Endothelial cell (in vitro differentiated cells): Measurements from ENCODE around the gene SLC1A7. TPM values are rescaled to one million over a fixed set of nuclear protein-coding genes. Genes with fewer than 3 reads are reported as not detected.

Source experiments
- DNase-seq: peaks from one replicate; pipeline ENCODE4 v3.0.0; 2021; ENCODE audit warnings: low spot score
- H3K27ac Mint-ChIP-seq: one replicate; pipeline ENCODE4 v1.8.0; 2021; ENCODE audit warnings: mixed read lengths, inconsistent platforms; ENCODE audit not compliant: unreplicated experiment
- H3K27me3 Mint-ChIP-seq: one replicate; pipeline ENCODE4 v1.8.0; 2021; ENCODE audit warnings: mild to moderate bottlenecking, moderate library complexity, mixed read lengths, inconsistent platforms; ENCODE audit not compliant: unreplicated experiment
- H3K36me3 Mint-ChIP-seq: one replicate; pipeline ENCODE4 v1.8.0; 2021; ENCODE audit warnings: mild to moderate bottlenecking, low read depth, mixed read lengths, inconsistent platforms; ENCODE audit not compliant: unreplicated experiment
- H3K4me1 Mint-ChIP-seq: one replicate; pipeline ENCODE4 v1.8.0; 2021; ENCODE audit warnings: mild to moderate bottlenecking, mixed read lengths, inconsistent platforms; ENCODE audit not compliant: unreplicated experiment
- H3K4me3 Mint-ChIP-seq: one replicate; pipeline ENCODE4 v1.8.0; 2021; ENCODE audit warnings: mild to moderate bottlenecking, mixed read lengths, inconsistent platforms; ENCODE audit not compliant: unreplicated experiment
- H3K9me3 Mint-ChIP-seq: one replicate; pipeline ENCODE4 v1.8.0; 2021; ENCODE audit warnings: mixed read lengths, inconsistent platforms; ENCODE audit not compliant: unreplicated experiment
- long read RNA-seq: library from polyadenylated mRNA; unstranded; transcript quantifications from one replicate; pipeline ENCODE4 v2.0.0, GENCODE V29; 2020; ENCODE audit not compliant: unreplicated experiment
- total RNA-seq: library from RNA; stranded (reverse); fragmentation: NEBNext Ultra II Directional; extraction: Animal tissue kit (Norgen Biotek cat#: 25700); gene quantifications from one replicate; pipeline ENCODE4 v1.2.1, GENCODE V29; 2021; ENCODE audit not compliant: unreplicated experiment
- TF ChIP-seq, protein P1 (sequence below): fragments of 200-600 bp; sonication (generic); IDR thresholded peaks from one replicate; pipeline ENCODE4 v1.5.0; 2021; ENCODE audit warnings: antibody characterized with exemption; ENCODE audit not compliant: unreplicated experiment

The SLC1A7 gene
- total RNA-seq, result not detected
- long read RNA-seq, result 0 reads

DNA sequence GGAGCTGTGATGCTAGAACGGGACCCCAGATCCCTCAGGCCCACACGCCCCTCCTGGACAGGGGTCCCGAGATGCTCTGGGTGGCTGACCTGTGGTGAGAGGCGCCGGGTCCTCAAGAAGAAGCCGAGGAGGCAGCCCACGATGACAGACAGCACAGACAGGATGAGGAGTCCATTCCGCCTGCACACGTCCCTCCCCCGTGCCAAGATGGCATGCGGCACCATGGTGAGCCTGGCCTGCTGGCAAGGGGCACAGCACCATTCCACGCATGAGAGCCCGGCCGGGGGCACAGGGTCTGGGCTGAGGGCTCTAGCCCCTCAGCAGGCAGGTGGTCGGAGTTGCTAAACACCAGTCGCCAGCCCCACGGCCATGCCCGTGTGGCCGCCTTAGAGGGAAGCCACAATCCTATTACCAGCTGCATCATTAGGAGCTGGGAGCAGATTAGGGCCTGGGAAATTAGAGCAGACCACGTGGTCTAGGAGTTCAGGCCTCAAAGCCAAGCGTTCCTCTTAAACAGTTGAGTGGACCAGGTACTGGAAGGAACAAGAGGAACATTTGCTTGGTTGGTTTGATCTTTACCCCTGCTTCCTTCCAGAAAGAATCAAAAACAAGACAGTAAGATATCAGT lies at the start of gene SLC1A7:
Gene SLC1A7 (minus strand): TSS at position 413 of the 628 bp plus-strand sequence. CDS start 189 bp downstream, at position 224.
- Mint-ChIP-seq H3K4me3 (no peak within 1 kb of the TSS), H3K27ac (no peak within 1 kb of the TSS), H3K27me3 (peaks cover 12% of the 10 kb centered on the region), H3K9me3 (peaks cover 5% of the 10 kb centered on the region), H3K4me1 (peaks cover 20% of the 10 kb centered on the region), H3K36me3 (no peaks in the 10 kb centered on the region)
- DNase-seq, result no peak
- TF ChIP-seq, protein P1, sequence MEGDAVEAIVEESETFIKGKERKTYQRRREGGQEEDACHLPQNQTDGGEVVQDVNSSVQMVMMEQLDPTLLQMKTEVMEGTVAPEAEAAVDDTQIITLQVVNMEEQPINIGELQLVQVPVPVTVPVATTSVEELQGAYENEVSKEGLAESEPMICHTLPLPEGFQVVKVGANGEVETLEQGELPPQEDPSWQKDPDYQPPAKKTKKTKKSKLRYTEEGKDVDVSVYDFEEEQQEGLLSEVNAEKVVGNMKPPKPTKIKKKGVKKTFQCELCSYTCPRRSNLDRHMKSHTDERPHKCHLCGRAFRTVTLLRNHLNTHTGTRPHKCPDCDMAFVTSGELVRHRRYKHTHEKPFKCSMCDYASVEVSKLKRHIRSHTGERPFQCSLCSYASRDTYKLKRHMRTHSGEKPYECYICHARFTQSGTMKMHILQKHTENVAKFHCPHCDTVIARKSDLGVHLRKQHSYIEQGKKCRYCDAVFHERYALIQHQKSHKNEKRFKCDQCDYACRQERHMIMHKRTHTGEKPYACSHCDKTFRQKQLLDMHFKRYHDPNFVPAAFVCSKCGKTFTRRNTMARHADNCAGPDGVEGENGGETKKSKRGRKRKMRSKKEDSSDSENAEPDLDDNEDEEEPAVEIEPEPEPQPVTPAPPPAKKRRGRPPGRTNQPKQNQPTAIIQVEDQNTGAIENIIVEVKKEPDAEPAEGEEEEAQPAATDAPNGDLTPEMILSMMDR, result no peak

DNA sequence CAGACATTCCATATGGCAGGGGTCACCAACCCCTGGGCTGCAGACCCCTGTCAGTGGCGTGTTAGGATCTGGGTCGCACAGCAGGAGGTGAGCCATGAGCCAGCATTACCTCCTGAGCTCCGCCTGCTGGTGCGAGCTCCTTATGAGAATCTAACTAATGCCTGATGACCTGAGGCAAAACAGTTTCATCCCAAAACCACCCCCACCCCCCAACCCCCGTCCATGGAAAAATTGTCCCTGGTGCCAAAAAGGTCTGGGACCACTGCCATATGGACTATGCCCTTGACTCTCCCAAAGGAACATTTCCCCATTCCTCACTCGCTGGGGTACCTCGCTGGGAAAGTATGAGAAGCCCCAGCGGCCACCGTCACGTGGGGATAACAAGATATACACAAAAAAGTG lies 47.8 kb upstream of the SLC1A7 start:
- Mint-ChIP-seq H3K36me3 (no peaks in the 10 kb centered on the region), H3K9me3 (no peaks in the 10 kb centered on the region), H3K27ac (no peak overlapping the region), H3K4me3 (no peak overlapping the region), H3K4me1 (peaks cover 8% of the 10 kb centered on the region), H3K27me3 (peaks cover 7% of the 10 kb centered on the region)
- TF ChIP-seq, protein P1, result no peak
- DNase-seq, result no peak

DNA sequence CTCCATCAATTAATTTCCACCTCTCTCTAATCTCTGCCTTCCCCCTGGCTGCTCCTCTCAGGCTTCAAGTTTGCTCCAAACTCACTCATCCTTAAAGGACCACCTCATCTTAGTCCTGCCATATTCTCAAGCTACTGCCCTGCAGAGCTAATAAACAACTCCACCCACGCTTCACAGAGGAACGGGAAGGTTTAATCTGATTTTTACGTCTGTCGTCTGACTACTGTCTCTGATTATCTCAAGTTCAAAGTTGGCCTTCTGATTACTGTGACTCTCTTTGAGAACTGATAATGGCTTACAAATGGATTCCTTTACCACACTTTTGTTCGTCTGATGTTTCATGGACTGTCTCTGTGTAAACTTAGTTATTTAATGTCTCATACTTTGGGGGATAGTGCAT lies 46.6 kb upstream of the SLC1A7 start:
- no peaks in the 10 kb centered on the region for H3K36me3 Mint-ChIP-seq
- peaks cover 6% of the 10 kb centered on the region for H3K27me3 Mint-ChIP-seq
- no peak overlapping the region for H3K4me3 Mint-ChIP-seq
- peaks cover 8% of the 10 kb centered on the region for H3K4me1 Mint-ChIP-seq
- TF ChIP-seq, protein P1, result no peak
- DNase-seq, result no peak
- H3K9me3 Mint-ChIP-seq, result no peaks in the 10 kb centered on the region
- no peak overlapping the region for H3K27ac Mint-ChIP-seq

DNA sequence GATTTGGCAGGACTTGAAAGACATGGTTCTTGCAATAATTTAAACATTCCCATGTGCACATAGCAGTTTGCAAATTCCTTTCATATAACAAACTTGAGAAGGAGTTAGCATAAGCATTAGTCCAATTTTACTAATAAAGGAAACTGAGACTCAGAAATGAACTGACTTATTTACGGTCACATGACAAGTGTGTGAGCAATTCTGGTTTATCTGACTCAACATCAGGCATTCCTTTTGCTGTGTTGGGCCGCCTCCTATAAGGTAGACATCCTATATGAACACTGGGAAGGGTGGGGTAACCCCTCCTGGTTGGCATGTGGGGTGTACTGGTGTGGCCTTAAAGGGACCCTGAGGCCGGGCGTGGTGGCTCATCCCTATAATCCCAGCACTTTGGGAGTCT lies 45.7 kb upstream of the SLC1A7 start:
- Mint-ChIP-seq H3K27me3 (peaks cover 4% of the 10 kb centered on the region), H3K4me3 (no peak overlapping the region), H3K4me1 (peaks cover 8% of the 10 kb centered on the region), H3K27ac (no peak overlapping the region), H3K36me3 (no peaks in the 10 kb centered on the region), H3K9me3 (no peaks in the 10 kb centered on the region)
- TF ChIP-seq, protein P1, result no peak
- no peak for DNase-seq

DNA sequence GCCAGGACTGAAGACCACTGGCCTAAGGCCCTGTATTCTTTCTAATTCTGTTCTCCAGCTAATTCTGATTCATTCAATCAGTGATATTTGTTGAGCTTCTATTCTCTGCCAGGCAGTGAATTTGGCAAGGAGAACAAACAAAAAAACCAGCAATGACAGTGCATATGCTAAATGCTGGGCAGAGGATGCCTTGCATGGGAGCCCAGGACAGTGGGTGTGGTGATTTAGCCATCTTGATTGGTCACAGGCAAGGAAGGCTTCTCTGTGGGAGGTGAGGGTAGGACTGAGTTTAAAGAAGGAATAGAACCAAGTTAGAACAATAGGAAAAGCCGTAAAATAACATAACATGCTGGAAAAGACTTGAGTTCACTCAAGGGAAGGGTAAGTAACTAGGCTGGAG lies 45.0 kb upstream of the SLC1A7 start:
- TF ChIP-seq, protein P1, result no peak
- no peaks in the 10 kb centered on the region for H3K36me3 Mint-ChIP-seq
- DNase-seq, result no peak
- peaks cover 8% of the 10 kb centered on the region for H3K4me1 Mint-ChIP-seq
- H3K4me3 Mint-ChIP-seq, result no peak overlapping the region
- peaks cover 4% of the 10 kb centered on the region for H3K27me3 Mint-ChIP-seq
- no peak overlapping the region for H3K27ac Mint-ChIP-seq
- no peaks in the 10 kb centered on the region for H3K9me3 Mint-ChIP-seq
